ENCODE results near the gene PRICKLE1.

DNA sequence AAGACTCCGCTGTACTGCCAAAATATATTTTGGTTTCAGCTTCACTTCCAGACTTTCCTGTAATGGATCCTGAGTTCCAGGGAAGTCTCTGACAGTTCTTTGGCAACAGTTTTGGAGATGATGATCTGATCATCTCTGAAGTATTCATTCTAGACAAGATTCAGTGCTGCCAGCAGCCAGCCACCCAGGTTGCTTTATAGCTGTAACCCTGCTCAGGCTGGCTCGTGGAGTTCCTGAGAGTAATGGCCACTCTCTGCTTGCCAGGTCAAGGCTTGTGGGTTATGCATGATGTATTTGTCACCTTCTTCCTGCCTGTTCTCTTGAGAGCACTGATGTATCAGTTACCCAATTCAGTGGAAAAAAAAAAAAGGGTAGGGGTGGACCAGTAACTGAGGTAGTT is 139.3 kb downstream of the PRICKLE1 start:
- TF ChIP-seq GATA3 (IDR thresholded peaks at IDR 0.05; ENCODE audit: low read depth, low read length) (no peak), GATA2 (IDR thresholded peaks at IDR 0.05; ENCODE audit: low read depth, low read length) (no peak)

All from SH-SY5Y (cell line).